Liver (tissue), 2 donors: Measurements from ENCODE around the gene MAP2K3.

ENCODE experiments used
- FOXA2 ChIP-seq: IDR thresholded peaks from 2 replicates; pipeline ENCODE4 v1.6.1; 2016; ENCODE audit warnings: antibody characterized with exemption
- GABPA ChIP-seq, 2 donors: IDR thresholded peaks in 1 of 2; conservative IDR thresholded peaks in 1 of 2; 2 replicates each; pipeline ENCODE4 v1.6.1; 2016; ENCODE audit warnings: antibody characterized with exemption in 2 of 2, mild to moderate bottlenecking in 1 of 2, moderate library complexity in 1 of 2
- donor health status: healthy.

GRCh38 chr17:21354796-21355385 lies 70.4 kb downstream of the MAP2K3 start:
- TF ChIP-seq FOXA2, result no peak
- no peak for TF ChIP-seq GABPA (IDR thresholded peaks at IDR 0.05 in 1 of 2, conservative IDR thresholded peaks at IDR 0.05 in 1 of 2)
